Suprapubic skin (tissue), 4 donors: Measurements from ENCODE around the gene SLC35F1. TPM values are rescaled to one million over a fixed set of nuclear protein-coding genes. Genes with fewer than 3 reads are reported as not detected.
"Not testable (repeated sequence)": the region's sequence is repeated elsewhere in the genome, so short reads cannot be mapped to it uniquely, and the experiment has no call there.

Experiments
- DNase-seq, 2 donors: peaks; one replicate each; pipeline ENCODE4 v3.0.0-alpha.2; 2019; ENCODE audit warnings: low spot score in 2 of 2
- H3K27ac ChIP-seq: fragments of 200-600 bp; sonication (generic); one replicate; pipeline ENCODE4 v1.5.1; 2019
- H3K27me3 ChIP-seq: fragments of 200-600 bp; sonication (generic); one replicate; pipeline ENCODE4 v1.5.1; 2019
- H3K36me3 ChIP-seq: fragments of 200-600 bp; sonication (generic); one replicate; pipeline ENCODE4 v1.5.1; 2019
- H3K4me1 ChIP-seq: fragments of 200-600 bp; sonication (generic); one replicate; pipeline ENCODE4 v1.5.1; 2019
- H3K4me3 ChIP-seq: fragments of 200-600 bp; sonication (generic); one replicate; pipeline ENCODE4 v1.5.1; 2019; ENCODE audit warnings: mild to moderate bottlenecking
- H3K9me3 ChIP-seq: fragments of 200-600 bp; sonication (generic); one replicate; pipeline ENCODE4 v1.5.1; 2019
- EP300 ChIP-seq: sonication (generic); formaldehyde crosslinking; IDR thresholded peaks from one replicate; pipeline ENCODE4 v1.6.1; 2017; ENCODE audit warnings: antibody characterized with exemption
- POLR2A ChIP-seq, 2 donors: fragments of 450-650 bp; IDR thresholded peaks; one replicate each; pipeline ENCODE4 v1.6.1; 2017; ENCODE audit warnings: antibody characterized with exemption in 2 of 2, mild to moderate bottlenecking in 2 of 2, moderate library complexity in 2 of 2
- POLR2AphosphoS5 ChIP-seq, 3 donors: sonication (generic); formaldehyde crosslinking; IDR thresholded peaks; one replicate each; pipeline ENCODE4 v1.6.1; 2017; ENCODE audit warnings: antibody characterized with exemption in 3 of 3
- WGBS: methylation state at CpG from one replicate; pipeline ENCODE4 v1.1.5; 2018; 5-methylcytosine and 5-hydroxymethylcytosine counted together
- total RNA-seq, 4 donors: library from RNA; depleted of rRNA; stranded (reverse); fragments of >200 nt; gene quantifications; one replicate each; pipeline ENCODE4 v1.1.0, GENCODE V29; 2016
- TF ChIP-seq, protein P1 (sequence below), 2 donors: fragments of 200-600 bp in 1 of 2; fragments of 450-650 bp in 1 of 2; sonication (generic) in 1 of 2; IDR thresholded peaks; one replicate each; pipeline ENCODE4 v1.5.1; 2016 to 2019; ENCODE audit warnings: antibody characterized with exemption in 2 of 2, mild to moderate bottlenecking in 1 of 2, moderate library complexity in 1 of 2

SLC35F1 gene
- total RNA-seq, 4 donors from 2014 or later: 0.34 to 1.1 (median 0.95) TPM

DNA sequence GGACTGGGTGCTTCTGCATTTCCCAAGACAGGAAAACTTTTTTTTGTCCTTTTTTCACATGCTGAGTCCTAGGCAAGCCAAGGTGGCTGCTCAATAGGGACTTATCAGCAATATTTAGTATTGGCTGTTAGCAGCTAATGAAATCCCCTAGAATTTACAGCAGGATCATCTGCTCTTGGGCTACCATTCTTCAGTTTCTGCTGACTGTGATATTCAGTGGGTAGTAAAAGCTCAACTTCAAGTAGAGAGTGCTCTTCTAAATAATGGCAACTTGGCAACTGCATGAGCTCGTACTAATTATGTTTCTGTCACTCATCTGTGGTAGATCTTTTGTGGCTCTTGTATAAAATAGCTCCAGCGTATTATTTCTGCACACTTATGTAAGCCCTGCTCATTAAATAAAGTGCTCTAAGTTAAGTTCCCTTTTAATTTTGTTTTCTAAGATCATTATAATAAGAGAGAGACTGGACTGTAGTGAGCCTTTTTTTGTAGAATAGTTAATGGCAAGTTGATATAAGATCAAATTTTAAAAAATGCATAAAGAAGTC lies 110.3 kb downstream of the SLC35F1 start:
- no peak for TF ChIP-seq EP300
- TF ChIP-seq, protein P1, sequence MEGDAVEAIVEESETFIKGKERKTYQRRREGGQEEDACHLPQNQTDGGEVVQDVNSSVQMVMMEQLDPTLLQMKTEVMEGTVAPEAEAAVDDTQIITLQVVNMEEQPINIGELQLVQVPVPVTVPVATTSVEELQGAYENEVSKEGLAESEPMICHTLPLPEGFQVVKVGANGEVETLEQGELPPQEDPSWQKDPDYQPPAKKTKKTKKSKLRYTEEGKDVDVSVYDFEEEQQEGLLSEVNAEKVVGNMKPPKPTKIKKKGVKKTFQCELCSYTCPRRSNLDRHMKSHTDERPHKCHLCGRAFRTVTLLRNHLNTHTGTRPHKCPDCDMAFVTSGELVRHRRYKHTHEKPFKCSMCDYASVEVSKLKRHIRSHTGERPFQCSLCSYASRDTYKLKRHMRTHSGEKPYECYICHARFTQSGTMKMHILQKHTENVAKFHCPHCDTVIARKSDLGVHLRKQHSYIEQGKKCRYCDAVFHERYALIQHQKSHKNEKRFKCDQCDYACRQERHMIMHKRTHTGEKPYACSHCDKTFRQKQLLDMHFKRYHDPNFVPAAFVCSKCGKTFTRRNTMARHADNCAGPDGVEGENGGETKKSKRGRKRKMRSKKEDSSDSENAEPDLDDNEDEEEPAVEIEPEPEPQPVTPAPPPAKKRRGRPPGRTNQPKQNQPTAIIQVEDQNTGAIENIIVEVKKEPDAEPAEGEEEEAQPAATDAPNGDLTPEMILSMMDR (IDR thresholded peaks at IDR 0.05): no peak
- no peak for TF ChIP-seq POLR2A (IDR thresholded peaks at IDR 0.05)
- no peak for TF ChIP-seq POLR2AphosphoS5 (IDR thresholded peaks at IDR 0.05)
- Histone ChIP-seq H3K9me3 (no peaks in the 10 kb centered on the region), H3K27ac (no peak overlapping the region), H3K4me3 (no peak overlapping the region), H3K4me1 (no peaks in the 10 kb centered on the region), H3K36me3 (no peaks in the 10 kb centered on the region), H3K27me3 (no peaks in the 10 kb centered on the region)
- 25% methylated on average over 2 of the region's 2 CpGs for WGBS
- DNase-seq: no peak

DNA sequence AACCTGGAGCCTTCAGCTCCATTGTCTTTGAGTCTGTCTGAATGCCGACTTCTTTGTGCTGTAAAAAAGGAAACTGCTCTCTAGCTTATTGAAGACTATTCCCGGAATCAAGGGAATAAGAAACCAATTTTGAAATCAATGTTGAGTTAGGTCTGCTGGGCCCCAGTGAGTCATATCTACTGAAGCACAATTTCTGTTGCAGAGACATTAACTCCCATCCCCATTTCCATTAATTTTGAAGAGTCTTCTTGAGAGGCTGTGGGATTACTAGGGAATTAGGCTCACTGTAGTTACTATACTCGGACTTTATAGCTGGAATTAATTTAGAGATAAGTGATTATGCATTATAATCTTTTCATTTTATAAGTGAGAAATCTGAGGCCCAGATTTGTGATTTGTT lies 116.7 kb downstream of the SLC35F1 start:
- no peak overlapping the region for H3K27ac ChIP-seq

DNA sequence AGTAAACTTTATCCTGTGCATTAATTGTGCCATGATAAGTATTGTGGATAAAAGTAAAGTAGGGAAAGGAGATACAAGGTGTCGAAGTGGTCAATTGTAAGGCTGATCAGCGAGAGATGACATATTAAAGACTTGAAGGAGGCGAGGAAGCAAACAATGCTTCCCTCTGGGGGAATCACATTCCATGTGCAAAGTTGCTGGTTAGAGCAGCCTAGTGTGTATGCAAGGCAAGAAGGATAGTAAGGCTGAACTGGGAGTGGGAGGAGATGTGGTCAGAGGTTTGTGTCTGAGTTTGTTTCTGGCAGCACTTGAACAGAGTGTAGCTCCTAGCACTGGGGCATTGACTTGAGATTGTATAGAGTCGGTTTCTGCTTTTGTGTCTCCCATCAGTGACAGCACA lies 122.9 kb downstream of the SLC35F1 start:
- no peaks in the 10 kb centered on the region for H3K36me3 ChIP-seq
- TF ChIP-seq POLR2AphosphoS5 (IDR thresholded peaks at IDR 0.05) (no peak), EP300 (no peak)
- 85% methylated on average over 4 of the region's 4 CpGs for WGBS

More for the DNA sequence above, 116.7 kb downstream of the SLC35F1 start:
- WGBS: 87% methylated on average over 3 of the region's 3 CpGs
- DNase-seq: no peak
- no peaks in the 10 kb centered on the region for H3K9me3 ChIP-seq
- TF ChIP-seq, protein P1 (IDR thresholded peaks at IDR 0.05): no peak
- TF ChIP-seq POLR2A (IDR thresholded peaks at IDR 0.05) (no peak), POLR2AphosphoS5 (IDR thresholded peaks at IDR 0.05) (no peak), EP300 (no peak)
- no peaks in the 10 kb centered on the region for H3K4me1 ChIP-seq
- no peak overlapping the region for H3K4me3 ChIP-seq
- no peaks in the 10 kb centered on the region for H3K27me3 ChIP-seq
- no peaks in the 10 kb centered on the region for H3K36me3 ChIP-seq

DNA sequence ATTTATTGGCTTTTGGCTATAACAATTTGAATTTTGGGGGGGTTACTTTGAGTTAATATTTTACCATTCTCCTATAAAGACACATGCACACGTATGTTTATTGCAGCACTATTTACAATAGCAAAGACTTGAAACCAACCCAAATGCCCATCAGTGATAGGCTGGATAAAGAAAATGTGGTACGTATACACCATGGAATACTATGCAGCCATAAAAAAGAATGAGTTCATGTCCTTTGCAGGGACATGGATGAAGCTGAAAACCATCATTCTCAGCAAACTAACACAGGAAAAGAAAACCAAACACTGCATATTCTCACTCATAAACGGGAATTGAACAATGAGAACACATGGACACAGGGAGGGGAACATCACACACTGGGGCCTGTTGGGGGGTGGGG lies 130.4 kb downstream of the SLC35F1 start:
- H3K27ac ChIP-seq, H3K9me3 ChIP-seq, H3K27me3 ChIP-seq, DNase-seq, H3K4me3 ChIP-seq, H3K36me3 ChIP-seq, H3K4me1 ChIP-seq: not testable (repeated sequence)
- WGBS: 94% methylated on average over 3 of the region's 3 CpGs

More for the DNA sequence above, 122.9 kb downstream of the SLC35F1 start:
- no peak overlapping the region for H3K4me3 ChIP-seq
- H3K9me3 ChIP-seq: no peaks in the 10 kb centered on the region
- no peaks in the 10 kb centered on the region for H3K4me1 ChIP-seq
- no peaks in the 10 kb centered on the region for H3K27me3 ChIP-seq
- no peak overlapping the region for H3K27ac ChIP-seq
- no peak for DNase-seq

DNA sequence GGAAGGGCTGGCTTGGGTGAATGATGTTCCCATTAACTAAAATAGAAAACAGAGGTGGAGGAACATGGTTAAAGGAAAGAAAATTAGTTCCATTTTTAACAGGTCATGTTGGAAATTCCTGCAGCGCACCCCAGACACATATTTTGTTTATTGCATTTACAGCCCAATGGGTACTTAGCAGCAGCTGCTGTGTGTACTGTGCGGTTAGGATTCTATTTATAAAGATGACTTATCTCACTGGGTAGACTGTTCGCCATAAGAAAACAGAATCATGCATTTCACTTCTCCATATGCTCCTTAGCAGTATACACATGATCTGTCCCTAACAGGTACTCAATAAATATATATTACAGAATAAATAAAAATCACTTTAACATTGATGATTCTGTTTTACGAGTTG lies 135.8 kb downstream of the SLC35F1 start:
- WGBS: 71% methylated on average over 4 of the region's 4 CpGs
- H3K9me3 ChIP-seq: no peaks in the 10 kb centered on the region
- H3K4me3 ChIP-seq: no peak overlapping the region
- no peaks in the 10 kb centered on the region for H3K36me3 ChIP-seq
- H3K27me3 ChIP-seq: no peaks in the 10 kb centered on the region
- no peak overlapping the region for H3K27ac ChIP-seq
- H3K4me1 ChIP-seq: no peaks in the 10 kb centered on the region
- no peak for DNase-seq
- TF ChIP-seq POLR2AphosphoS5 (IDR thresholded peaks at IDR 0.05) (no peak), EP300 (no peak), POLR2A (IDR thresholded peaks at IDR 0.05) (no peak)
- TF ChIP-seq, protein P1 (IDR thresholded peaks at IDR 0.05): no peak

DNA sequence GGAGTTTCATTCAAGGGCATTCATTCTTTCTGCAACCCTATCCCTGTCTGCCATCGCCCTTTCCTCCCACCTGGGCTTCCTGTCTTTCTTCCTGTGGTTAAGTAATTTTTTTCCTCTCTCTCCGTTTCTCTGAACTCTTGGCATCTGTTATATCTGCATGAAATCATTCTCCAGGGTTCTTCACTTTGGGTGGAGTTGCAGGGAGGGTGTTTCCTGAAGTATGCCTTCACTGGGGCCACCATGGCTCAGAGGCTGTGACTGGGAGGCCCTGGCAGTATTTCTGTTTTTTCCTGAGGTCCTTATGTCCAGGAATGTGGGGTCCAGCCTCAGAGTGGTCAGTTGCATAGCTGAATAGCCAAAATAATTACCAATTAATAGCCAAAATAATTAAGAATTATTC lies 137.2 kb downstream of the SLC35F1 start:
- no peak for TF ChIP-seq EP300
- no peak for TF ChIP-seq POLR2A (IDR thresholded peaks at IDR 0.05)
- TF ChIP-seq POLR2AphosphoS5 (IDR thresholded peaks at IDR 0.05): no peak
- TF ChIP-seq, protein P1 (IDR thresholded peaks at IDR 0.05): no peak
- no peaks in the 10 kb centered on the region for H3K36me3 ChIP-seq
- no peaks in the 10 kb centered on the region for H3K9me3 ChIP-seq
- no peaks in the 10 kb centered on the region for H3K27me3 ChIP-seq
- H3K4me3 ChIP-seq: no peak overlapping the region
- H3K27ac ChIP-seq: no peak overlapping the region
- WGBS: 28% methylated on average over 2 of the region's 2 CpGs
- no peaks in the 10 kb centered on the region for H3K4me1 ChIP-seq
- no peak for DNase-seq
